Ramos (cell line): Measurements from ENCODE around the gene WDR31.
"Not testable (repeated sequence)": the region's sequence is repeated elsewhere in the genome, so short reads cannot be mapped to it uniquely, and the experiment has no call there.

ENCODE experiments used
- in situ Hi-C: fragments of 300-500 bp; cut with MboI; formaldehyde crosslinking; loops from one replicate; pipeline ENCODE4 v1.14.3; 2022; ENCODE audit warnings: low sequenced_read_pairs; ENCODE audit not compliant: unreplicated experiment

WDR31 gene

GRCh38 chr9:113368982-113369854, 29.1 kb upstream of the WDR31 start:
- in situ Hi-C loops = no loop called here

GRCh38 chr9:113368348-113368981, 28.4 kb upstream of the WDR31 start:
- in situ Hi-C loops = no loop called here

GRCh38 chr9:113365652-113366051, 25.6 kb upstream of the WDR31 start:
- in situ Hi-C loops = not testable (repeated sequence)

- in situ Hi-C loops = no loop called here
Observed at GRCh38 chr9:113364951-113365350, 24.9 kb upstream of the WDR31 start.

GRCh38 chr9:113363336-113363735, 23.3 kb upstream of the WDR31 start:
- in situ Hi-C loops = no loop called here

- in situ Hi-C loops = no loop called here
Observed at GRCh38 chr9:113361304-113362018, 21.4 kb upstream of the WDR31 start.

GRCh38 chr9:113360242-113360842, 20.3 kb upstream of the WDR31 start:
- in situ Hi-C loops = no loop called here

- in situ Hi-C loops = no loop called here
Observed at GRCh38 chr9:113359385-113359784, 19.3 kb upstream of the WDR31 start.

- in situ Hi-C loops = no loop called here
Observed at GRCh38 chr9:113356686-113357292, 16.7 kb upstream of the WDR31 start.

GRCh38 chr9:113355040-113355596, 15.0 kb upstream of the WDR31 start:
- in situ Hi-C loops = no loop called here

GRCh38 chr9:113352411-113352810, 12.3 kb upstream of the WDR31 start:
- in situ Hi-C loops = no loop called here

- in situ Hi-C loops = no loop called here
Observed at GRCh38 chr9:113352006-113352405, 11.9 kb upstream of the WDR31 start.

GRCh38 chr9:113350937-113351336, 10.9 kb upstream of the WDR31 start:
- in situ Hi-C loops = no loop called here

- in situ Hi-C loops = no loop called here
Observed at GRCh38 chr9:113350107-113350661, 10.1 kb upstream of the WDR31 start.

GRCh38 chr9:113349445-113350094, 9.5 kb upstream of the WDR31 start, which contains the start of gene BSPRY:
Gene BSPRY, plus strand, starts transcription at chr9:113349541. Its CDS starts 39 bp downstream, at chr9:113349580.
- in situ Hi-C loops = no loop called here

GRCh38 chr9:113349066-113349444, 9.0 kb upstream of the WDR31 start:
- in situ Hi-C loops = no loop called here

- in situ Hi-C loops = no loop called here
Observed at GRCh38 chr9:113348437-113348836, 8.4 kb upstream of the WDR31 start.

GRCh38 chr9:113345671-113346070, 5.6 kb upstream of the WDR31 start:
- in situ Hi-C loops = no loop called here

- in situ Hi-C loops = no loop called here
Observed at GRCh38 chr9:113345190-113345589, 5.1 kb upstream of the WDR31 start.
